ENCODE measurements around the gene ELK3.

The ELK3 gene

GRCh38 chr12:96234591-96235483 is 40.7 kb downstream of the ELK3 start:
- no peak for DNase-seq (ENCODE audit: low read depth, low spot score)

- no peak for DNase-seq (ENCODE audit: low read depth, low spot score)
Measured at GRCh38 chr12:96235484-96235826, 41.3 kb downstream of the ELK3 start.

GRCh38 chr12:96236221-96236822 is 42.1 kb downstream of the ELK3 start:
- DNase-seq (ENCODE audit: low read depth, low spot score), result no peak

- DNase-seq (ENCODE audit: low read depth, low spot score), result no peak
Measured at GRCh38 chr12:96237035-96237434, 42.9 kb downstream of the ELK3 start.

- DNase-seq (ENCODE audit: low read depth, low spot score), result no peak
Measured at GRCh38 chr12:96237465-96238077, 43.4 kb downstream of the ELK3 start.

- DNase-seq (ENCODE audit: low read depth, low spot score), result no peak
Measured at GRCh38 chr12:96238336-96239047, 44.3 kb downstream of the ELK3 start.

GRCh38 chr12:96239711-96240635 is 45.8 kb downstream of the ELK3 start:
- DNase-seq (ENCODE audit: low read depth, low spot score), result no peak

- no peak for DNase-seq (ENCODE audit: low read depth, low spot score)
Measured at GRCh38 chr12:96240656-96241055, 46.5 kb downstream of the ELK3 start.

GRCh38 chr12:96241431-96241830 is 47.3 kb downstream of the ELK3 start:
- no peak for DNase-seq (ENCODE audit: low read depth, low spot score)

GRCh38 chr12:96241846-96242256 is 47.7 kb downstream of the ELK3 start:
- no peak for DNase-seq (ENCODE audit: low read depth, low spot score)

- no peak for DNase-seq (ENCODE audit: low read depth, low spot score)
Measured at GRCh38 chr12:96242597-96242996, 48.4 kb downstream of the ELK3 start.

GRCh38 chr12:96244826-96245225 is 50.7 kb downstream of the ELK3 start:
- no peak for DNase-seq (ENCODE audit: low read depth, low spot score)

- DNase-seq (ENCODE audit: low read depth, low spot score), result no peak
Measured at GRCh38 chr12:96246926-96247505, 52.8 kb downstream of the ELK3 start.

- no peak for DNase-seq (ENCODE audit: low read depth, low spot score)
Measured at GRCh38 chr12:96247563-96247962, 53.4 kb downstream of the ELK3 start.

GRCh38 chr12:96248136-96248931 is 54.2 kb downstream of the ELK3 start:
- DNase-seq (ENCODE audit: low read depth, low spot score), result no peak

GRCh38 chr12:96249196-96250118 is 55.3 kb downstream of the ELK3 start:
- DNase-seq (ENCODE audit: low read depth, low spot score), result no peak

GRCh38 chr12:96250119-96250685 is 56.0 kb downstream of the ELK3 start:
- DNase-seq (ENCODE audit: low read depth, low spot score), result no peak

GRCh38 chr12:96255077-96255476 is 60.9 kb downstream of the ELK3 start:
- DNase-seq (ENCODE audit: low read depth, low spot score), result no peak
